NCI-H1092 treated with DMSO at 0.1 percent for 48 hours (cell line): ENCODE results near the gene SOD2.
A peak's percentile ranks its signal among the peaks of the same experiment; 100 is the strongest.
"Not testable (repeated sequence)": the region's sequence is repeated elsewhere in the genome, so short reads cannot be mapped to it uniquely, and the experiment has no call there.

Experiments
- DNase-seq: peaks from one replicate; lab custom pipeline; 2025; lab: John Stamatoyannopoulos, UW

The SOD2 gene

DNA sequence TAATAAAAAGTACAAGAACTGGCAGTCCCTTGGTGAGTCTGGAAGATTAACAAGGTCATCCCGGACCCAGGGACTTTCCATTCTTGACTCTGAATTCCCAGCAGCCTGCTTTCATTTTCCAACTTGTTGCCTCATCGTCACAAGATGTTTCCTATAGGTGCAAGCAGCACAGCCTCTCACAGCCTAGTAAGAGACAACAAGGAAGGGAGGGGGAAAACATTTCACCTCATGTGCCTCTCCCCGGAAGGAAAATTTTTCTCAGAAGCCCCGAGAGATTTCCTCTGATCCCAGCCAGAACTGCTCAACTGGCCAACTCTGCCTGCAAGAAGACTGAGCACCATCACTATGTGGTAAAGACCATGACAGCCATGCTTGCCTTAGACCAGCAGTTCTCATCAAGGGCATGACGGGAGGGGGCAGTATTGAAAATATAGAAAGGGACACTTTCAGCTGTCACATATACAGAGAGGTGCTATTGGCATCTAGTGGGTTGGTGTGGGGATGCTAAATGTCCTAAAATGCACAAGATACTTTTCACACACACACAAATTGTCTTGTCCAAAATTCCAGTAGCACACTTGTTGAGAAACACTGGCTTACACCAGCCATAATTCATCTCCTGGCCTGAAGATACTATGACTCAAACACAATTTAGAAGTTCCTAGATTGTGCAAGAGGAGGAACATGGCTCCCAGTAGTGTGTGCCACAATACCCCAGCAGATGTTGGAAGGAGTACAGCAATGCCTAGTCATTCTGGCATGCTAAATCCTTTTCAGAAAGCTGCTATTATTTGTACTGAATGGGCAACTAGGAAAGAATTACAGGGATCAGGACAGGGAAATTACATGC lies 23.4 kb upstream of the SOD2 start:
- no peak for DNase-seq

DNA sequence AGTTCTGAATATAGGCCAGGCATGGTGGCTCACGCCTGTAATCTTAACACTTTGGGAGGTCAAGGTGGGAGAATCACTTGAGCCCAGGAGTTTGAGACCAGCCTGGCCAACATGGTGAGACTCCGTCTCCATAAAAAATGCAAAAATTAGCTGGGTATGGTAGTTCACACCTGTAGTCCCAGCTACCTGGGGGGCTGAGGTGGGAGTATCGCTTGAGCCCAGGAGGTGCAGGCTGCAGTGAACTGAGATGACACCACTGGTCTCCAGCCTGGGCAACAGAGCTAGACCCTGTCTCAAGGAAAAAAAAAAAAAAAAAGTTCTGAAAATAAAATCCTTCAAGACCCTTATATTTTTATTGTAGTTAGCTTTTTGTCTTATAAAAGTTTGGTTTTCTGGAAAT lies 22.6 kb upstream of the SOD2 start:
- no peak for DNase-seq

DNA sequence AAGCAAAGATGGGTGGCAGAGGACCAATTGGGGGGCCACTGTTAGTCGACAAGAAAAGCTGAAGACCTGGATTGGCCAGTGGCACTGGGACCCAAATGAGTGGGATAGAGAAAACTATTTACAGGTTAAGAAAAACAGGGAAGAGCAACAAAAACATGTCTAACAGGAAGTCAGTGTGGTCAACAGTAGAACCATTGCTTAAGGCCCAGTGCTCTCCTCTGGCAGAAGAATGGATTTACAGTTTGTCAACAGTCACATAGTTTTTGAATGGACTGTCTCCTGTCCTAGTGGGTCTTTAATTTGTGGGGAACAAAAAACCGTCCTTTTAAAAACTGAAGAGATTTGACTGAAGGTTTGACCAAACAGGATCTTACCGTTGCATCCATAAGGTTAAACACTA lies 22.1 kb upstream of the SOD2 start:
- DNase-seq: no peak

DNA sequence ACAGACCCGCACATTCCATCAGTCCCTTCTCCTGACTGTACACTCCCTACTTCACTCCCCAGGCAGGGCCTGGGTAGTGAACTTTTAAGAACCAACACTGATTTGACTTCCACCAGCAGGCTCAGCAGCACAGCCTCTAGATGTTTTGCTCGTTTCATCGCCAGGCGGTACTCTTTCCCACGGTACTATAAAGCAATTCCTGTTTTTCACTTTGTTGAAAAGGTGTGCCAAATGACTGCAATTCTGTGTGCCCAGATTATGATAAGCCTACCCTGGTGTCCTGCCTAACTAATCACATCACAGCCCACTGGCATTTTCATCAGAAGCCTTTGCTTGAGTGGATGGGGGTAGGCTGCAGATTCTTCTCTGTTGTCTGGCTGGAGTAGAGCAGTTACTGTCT lies 21.4 kb upstream of the SOD2 start:
- no peak for DNase-seq

DNA sequence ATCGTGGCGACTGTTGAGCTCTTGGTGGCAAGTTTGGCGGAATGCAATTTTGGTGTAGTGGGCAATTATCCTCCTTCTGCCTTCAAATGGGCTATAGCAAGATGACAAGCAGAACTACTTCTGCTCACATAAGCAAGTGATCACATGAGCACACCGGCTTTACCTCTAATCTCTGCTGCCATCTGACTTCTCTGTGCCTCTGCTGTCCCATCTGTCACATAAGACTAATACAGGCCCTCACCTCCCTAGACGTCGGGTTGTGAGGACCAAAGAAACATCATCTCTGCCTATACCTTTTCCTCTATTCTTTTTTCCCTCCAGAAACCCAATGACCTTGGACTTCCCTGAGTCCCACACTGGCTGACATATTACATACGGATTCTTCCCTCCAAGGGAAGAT lies 20.9 kb upstream of the SOD2 start:
- no peak for DNase-seq

DNA sequence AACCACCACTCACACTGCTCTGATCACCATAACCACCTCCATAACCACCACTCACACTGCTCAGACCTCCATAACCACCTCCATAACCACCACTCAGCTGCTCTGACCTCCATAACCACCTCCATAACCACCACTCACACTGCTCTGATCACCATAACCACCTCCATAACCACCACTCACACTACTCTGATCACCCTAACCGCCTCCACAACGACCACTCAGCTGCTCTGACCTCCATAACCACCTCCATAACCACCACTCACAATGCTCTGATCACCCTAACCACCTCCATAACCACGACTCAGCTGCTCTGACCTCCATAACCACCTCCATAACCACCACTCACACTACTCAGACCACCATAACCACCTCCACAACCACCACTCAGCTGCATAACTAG lies 19.3 kb upstream of the SOD2 start:
- DNase-seq: not testable (repeated sequence)

DNA sequence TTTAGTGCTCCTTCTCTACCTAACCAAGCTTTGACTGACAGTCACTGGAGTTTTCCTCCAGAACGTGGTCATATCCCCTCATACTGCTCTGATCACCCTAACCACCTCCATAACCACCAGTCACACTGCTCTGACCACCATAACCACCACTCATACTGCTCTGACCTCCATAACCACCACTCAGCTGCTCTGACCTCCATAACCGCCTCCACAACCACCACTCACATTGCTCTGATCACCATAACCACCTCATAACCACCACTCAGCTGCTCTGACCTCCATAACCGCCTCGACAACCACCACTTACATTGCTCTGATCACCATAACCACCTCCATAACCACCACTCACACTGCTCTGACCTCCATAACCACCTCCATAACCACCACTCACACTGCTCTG lies 17.6 kb upstream of the SOD2 start:
- not testable (repeated sequence) for DNase-seq

DNA sequence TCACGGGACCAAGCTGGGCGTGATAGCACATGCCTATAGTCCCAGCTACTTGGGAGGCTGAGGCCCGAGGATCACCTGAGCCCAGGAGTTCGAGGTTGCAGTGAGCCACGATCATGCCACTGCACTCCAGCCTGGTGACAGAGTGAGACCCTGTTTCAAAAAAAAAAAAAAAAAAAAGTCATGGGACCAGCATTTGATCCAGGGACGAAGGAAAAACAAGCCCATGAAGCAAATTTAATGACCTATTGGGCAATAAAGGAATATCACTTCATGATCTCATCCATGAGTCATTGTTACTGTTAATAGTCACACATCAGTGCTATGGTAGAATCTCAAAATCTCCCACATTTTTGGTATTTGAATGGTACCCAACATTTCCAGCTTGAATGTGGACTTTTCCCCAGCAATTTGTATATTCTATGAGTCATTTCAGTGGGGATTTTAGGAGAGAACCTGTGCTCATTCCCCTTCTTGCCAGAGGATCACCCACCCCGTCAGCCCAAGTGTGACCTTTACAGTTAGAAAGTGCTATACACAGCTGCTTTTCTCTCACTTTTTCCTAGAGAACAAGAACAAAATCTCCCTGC lies 8.5 kb upstream of the SOD2 start:
- DNase-seq: no peak

DNA sequence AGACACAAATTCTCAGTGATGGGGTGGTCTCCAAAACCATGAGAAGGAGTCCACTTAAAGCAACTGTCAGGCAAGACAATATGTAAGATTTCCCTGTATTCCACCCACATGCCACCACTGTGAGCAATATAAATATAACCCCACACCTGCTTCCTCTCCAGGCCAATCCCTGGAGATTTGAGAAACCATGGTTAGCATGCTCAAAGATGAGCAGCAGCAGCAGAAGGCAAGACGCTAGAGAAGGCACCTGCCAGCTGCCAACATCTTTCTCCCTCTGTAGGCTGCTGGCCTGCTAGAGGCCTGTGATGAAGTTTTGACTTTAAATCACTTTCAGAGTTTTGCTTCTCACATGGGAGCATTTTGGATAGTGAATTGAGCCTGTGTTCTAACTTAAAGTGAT lies 7.9 kb upstream of the SOD2 start:
- DNase-seq: no peak

DNA sequence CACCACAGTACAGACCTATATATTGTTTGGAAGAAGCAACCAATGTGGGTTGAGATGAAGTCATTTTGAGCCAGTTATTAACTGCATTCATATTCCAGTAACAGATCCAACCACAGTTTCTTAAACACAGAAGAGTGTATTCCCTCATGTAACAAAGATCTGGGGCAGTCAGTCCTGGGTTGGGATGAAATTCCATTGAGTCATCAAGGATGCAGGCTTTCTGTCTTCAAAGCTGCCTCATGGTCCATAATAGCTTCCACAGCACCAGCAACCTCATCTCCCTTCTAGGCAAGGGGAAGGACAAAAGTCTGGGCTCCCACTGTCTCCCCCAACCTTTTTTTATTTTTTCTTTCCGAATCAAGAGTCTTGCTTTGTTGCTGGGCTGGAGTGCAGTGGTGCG lies 2.9 kb upstream of the SOD2 start:
- no peak for DNase-seq

DNA sequence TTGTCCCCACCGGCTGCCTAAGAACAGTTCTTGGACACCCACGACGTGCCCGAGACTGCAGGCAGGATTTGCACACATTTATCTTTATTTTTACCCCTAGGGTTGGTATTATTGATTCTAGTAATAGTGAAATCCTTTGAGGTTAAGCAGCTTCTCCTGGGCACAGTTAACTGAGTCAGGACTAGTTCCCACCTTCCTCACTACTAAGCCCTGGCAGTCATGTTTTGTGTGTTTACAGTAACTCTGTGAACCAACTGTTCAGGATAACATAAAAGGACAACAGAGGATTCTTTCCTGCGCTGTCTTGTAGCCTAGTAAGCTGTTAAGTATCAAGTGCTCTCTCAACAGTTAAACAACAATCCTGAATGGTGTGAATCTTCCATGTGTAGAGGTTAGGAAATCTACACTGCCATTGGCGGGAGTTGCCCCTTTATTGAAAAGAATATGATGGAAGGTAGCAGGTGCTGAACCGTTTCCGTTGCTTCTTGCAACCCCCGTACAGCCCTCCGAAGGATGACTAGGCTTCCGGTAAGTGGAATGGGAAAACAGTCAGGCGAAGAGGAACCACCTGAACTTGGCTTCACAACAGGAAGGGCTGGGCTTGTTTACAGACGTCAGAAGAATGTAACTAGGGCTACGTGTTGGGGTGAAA lies 979 bp upstream of the SOD2 start:
- peak; percentile 73 for DNase-seq

DNA sequence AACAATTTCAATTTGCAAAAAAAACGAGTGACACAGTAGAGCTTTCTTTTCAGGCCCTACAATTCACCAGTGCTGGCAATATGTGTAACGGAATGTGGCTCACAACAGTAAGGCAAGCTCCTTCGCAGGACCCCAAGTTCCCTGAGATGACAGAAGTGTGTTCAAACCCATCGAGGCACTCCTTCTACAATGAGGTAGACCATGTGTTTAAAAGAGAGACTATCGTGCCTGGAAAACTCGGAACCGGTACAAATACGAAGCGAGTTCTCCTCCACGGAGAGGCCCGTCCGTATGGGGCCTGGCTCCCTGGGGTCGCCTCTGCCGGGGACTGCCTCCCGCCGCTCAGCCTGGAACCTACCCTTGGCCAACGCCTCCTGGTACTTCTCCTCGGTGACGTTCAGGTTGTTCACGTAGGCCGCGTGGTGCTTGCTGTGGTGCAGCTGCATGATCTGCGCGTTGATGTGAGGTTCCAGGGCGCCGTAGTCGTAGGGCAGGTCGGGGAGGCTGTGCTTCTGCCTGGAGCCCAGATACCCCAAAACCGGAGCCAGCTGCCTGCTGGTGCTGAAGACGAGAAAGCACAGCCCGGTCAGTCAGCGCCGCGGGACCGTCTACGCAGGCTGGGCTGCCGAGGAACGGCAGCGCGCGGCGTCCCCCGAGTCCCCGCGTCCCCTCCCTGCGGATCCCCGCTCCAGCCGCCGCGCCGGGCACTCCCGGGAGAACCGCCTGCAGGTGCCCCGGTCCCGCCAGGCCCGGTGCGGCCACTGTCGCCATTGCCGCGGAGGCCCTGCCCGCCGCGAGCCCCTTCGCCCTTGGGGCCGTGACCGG lies 526 bp downstream of the SOD2 start:
- DNase-seq: peak; percentile 78

DNA sequence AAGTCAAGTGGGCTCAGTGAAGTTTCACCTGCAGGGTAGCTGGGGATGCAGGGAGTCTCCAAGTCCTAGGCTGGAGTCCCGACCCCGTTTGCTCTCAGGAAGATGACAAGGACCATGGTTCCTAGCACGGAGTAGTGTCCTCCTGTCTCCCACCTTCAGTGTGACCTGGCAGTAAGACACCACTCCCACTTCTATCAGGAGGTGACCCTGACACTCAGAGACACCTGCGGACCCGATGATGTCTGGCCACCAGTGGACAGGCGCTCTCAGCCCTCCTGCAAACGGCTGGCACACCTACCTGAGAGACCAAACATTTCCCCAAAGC lies 1.1 kb downstream of the SOD2 start:
- DNase-seq: no peak

DNA sequence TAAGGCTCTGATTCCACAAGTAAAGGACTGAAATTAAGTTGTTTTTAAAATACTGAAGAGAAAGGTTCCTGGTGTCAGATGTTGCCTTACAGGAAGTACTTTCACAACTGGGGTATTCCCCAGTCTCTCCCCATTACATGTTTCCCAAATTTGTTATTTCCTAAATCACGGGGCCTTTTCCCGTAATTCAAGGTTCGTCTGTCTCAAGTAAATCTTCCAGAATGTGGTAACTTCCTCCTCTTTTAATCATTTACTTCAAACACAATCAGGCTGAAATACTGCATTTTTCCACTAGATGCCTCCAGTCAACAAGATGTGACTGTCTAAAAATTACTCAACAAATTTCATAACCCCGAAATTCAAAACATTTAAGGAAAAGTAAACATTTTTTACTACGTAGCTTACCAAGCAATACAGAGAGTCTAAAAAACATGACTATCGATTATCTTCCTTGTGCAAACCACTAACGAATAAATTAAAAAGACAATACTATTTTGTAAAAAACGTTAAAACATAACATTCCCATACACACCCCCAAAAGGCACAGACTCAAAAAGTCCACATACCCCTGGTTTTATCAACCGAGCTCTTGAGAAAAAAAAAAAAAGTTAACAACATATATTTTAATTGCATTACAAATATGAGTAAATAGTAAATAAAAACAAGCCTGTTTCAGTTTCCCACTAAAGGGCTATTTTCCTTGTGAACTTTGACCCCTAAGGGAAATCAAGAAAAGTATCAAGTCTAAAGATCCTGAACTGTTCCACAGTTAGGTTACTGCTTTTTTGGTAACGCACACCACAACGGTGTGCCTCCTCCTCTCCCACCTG lies 1.7 kb downstream of the SOD2 start:
- DNase-seq: peak; percentile 49

DNA sequence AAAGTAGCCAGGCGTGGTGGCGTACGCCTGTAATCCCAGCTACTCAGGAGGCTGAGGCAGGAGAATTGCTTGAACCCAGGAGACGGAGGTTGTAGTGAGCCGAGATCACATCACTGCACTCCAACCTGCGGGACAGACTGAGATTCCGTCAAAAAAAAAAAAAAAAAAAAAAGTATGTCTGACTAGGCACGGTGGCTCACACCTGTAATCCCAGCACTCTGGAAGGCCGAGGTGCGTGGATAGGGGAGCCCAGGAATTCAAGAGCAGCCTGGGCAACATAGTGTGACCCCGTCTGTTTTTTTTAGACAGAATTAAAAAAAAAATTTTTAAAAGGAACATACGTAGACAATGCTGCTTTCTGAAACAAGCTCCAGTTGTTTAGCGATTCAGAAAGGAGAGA lies 2.9 kb downstream of the SOD2 start:
- not testable (repeated sequence) for DNase-seq

DNA sequence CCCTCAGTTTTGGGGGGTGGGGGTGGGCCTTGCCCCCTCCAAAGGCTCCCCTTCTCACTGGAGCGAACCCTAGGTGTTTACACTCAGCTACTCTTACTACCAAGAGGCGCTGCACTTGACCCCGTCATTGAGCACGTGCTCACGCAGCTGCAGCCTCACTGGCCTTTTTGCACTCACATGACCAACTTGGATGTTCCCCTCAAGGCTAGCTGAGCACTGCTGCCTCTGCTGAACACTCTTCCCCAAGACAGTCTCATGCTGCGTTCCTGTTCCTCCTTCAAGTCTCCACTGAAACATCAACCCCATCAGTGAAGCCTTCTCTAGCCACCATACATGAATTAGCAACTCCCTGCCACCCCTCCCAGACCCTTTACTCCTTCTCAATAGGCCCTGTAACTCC lies 4.0 kb downstream of the SOD2 start:
- no peak for DNase-seq

DNA sequence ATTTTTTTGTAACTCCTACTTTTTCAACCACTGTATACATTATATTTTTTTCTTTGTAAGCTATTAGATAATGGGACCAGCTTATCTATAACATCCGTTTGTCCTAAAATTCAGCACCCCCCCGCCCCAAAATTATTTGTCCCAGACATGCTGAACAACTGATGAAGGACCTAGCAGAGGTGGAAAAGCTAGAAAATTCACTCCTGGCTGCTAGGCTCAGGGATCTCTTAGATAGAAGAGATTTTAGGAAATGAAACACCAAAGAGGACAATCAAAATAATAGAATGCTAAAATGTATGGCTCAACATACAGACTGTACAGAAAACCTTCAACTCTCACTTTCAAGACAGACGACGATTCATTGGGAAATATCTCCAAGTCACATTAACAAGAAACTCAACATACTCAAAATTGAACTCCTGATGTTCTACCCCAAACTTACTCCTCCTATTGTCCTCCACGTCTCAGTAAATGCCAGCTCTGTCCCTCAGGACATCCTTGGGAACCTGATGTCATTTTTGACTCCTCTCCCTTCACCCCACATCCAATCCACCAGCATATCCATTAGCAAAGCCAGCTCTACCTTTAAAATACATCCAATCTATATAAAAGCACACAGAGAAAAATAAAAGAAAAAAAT lies 4.7 kb downstream of the SOD2 start:
- no peak for DNase-seq

DNA sequence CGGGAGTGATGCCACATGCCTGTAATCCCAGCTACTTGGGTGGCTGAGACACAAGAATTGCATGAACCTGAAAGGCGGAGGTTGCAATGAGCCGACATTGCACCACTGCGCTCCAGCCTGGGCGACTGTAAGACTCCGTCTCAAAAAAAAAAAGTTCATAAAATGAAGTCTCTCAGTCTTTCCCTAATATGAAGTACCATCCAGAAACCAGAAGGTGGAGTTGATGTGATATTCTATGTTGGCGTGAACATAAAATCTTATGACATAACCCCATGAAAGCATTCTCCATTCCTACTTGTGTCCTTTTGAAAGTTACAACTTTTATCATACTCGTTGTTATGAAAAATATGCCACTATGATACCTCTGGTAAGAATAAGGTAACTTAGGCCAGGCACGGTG lies 5.7 kb downstream of the SOD2 start:
- no peak for DNase-seq

DNA sequence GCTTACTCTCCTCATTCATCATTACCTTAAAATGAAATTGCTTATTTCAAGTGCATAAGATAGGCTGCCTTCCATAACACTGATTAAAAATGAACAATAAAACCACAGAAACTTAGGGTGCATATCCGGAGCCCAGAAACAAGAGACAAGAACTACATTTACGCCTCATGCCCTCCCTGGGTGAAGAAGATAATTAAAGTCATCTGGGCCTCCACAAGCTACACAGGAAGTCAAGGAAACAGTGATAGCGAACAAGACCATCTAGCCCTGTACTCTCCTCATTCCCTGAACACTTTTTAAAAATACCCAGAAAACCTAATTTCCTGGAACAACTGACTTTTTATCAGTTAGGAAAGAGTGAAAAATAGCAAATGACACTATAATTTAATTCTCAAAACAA lies 6.3 kb downstream of the SOD2 start:
- DNase-seq: no peak

DNA sequence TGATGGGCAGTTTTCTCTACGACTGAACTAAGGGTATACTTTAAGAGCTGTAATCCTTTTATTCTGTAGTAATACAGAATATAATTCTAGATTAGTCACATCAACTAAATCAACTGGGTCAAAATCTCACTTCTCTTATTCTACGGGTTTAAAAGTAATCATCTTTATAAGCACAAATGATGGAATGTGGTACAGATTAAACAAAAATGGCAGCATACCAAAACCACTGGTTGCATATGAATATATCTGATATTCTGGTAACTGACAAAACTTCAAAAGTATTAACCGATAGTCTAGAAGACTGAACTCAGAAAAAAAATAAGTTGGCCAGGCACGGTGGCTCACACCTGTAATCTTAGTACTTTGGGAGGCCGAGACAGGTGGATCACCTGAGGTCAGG lies 7.0 kb downstream of the SOD2 start:
- DNase-seq: no peak

DNA sequence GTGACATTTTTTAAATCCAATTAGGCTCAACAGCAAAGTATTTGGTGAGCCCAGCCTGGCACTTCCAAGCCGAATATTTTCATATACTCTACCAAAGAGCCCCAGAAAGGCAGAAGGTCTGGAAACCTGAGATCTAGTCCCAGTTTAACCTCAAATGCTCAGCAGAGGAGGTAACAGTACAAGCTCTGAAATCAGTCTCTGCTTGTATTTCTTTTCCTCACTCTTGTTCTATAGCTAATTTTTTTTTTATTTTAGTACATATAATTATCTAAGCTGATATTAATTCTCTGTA lies 9.1 kb downstream of the SOD2 start:
- DNase-seq: no peak

DNA sequence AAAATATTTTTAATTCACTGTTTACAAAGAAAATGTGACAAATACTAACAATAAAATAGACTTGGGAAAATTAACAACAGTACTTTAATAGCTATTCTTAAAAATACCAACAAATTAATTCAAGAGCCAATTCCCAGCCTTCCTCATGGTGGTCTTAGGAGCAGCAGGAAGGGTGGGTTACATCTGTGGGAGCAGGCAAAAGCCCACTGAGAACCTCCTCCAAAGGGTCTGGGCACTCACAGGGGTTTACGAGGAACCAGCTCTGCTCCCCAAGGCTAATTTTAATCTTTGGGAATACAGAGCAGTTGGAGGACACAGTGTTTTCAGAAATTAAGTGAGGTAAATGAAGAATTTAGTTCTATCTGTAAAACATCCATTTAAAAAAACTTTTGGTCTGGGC lies 10.2 kb downstream of the SOD2 start:
- DNase-seq: no peak
